ENCODE data around the gene ATP5F1C. TPM values are rescaled to one million over a fixed set of nuclear protein-coding genes. Genes with fewer than 3 reads are reported as not detected.

ATP5F1C gene
- total RNA-seq, 4 donors from 2014 or later = 317 to 429 (median 402) TPM

GRCh38 chr10:7786430-7786829 is 1.5 kb upstream of the ATP5F1C start:
- in situ Hi-C loops (cut with MboI; ENCODE audit: low sequenced_read_pairs in 4 of 4) (no loop called here), intact Hi-C loops (cut with DNase I; ENCODE audit: low total_unique reads) (no loop called here)
- no peaks in the 10 kb centered on the region for H3K36me3 ChIP-seq
- ATAC-seq (no peak), DNase-seq (no peak)
- TF ChIP-seq, protein P1, sequence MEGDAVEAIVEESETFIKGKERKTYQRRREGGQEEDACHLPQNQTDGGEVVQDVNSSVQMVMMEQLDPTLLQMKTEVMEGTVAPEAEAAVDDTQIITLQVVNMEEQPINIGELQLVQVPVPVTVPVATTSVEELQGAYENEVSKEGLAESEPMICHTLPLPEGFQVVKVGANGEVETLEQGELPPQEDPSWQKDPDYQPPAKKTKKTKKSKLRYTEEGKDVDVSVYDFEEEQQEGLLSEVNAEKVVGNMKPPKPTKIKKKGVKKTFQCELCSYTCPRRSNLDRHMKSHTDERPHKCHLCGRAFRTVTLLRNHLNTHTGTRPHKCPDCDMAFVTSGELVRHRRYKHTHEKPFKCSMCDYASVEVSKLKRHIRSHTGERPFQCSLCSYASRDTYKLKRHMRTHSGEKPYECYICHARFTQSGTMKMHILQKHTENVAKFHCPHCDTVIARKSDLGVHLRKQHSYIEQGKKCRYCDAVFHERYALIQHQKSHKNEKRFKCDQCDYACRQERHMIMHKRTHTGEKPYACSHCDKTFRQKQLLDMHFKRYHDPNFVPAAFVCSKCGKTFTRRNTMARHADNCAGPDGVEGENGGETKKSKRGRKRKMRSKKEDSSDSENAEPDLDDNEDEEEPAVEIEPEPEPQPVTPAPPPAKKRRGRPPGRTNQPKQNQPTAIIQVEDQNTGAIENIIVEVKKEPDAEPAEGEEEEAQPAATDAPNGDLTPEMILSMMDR (IDR thresholded peaks at IDR 0.05 in 4 of 5, conservative IDR thresholded peaks at IDR 0.05 in 1 of 5) = no peak
- no peak for TF ChIP-seq POLR2A (IDR thresholded peaks at IDR 0.05)
- peaks cover 37 to 41% of the 10 kb centered on the region in 2 donors for H3K4me1 ChIP-seq
- peak overlapping the region in 3 of 4 donors; percentile 86 to 94 (median 90) for H3K4me3 ChIP-seq
- H3K9me3 ChIP-seq = no peaks in the 10 kb centered on the region
- no peaks in the 10 kb centered on the region for H3K27me3 ChIP-seq
- H3K27ac ChIP-seq = no peak overlapping the region

GRCh38 chr10:7787150-7787856 is 674 bp upstream of the ATP5F1C start:
- TF ChIP-seq POLR2A (IDR thresholded peaks at IDR 0.05) = no peak
- TF ChIP-seq, protein P1 (IDR thresholded peaks at IDR 0.05 in 4 of 5, conservative IDR thresholded peaks at IDR 0.05 in 1 of 5) = no peak
- Histone ChIP-seq H3K4me3 (peak overlapping the region; percentile 86 to 94 (median 92)), H3K4me1 (peaks cover 43 to 45% of the 10 kb centered on the region in 2 donors), H3K27ac (peak overlapping the region; percentile 85 to 97 (median 94)), H3K27me3 (no peaks in the 10 kb centered on the region), H3K9me3 (no peaks in the 10 kb centered on the region), H3K36me3 (no peaks in the 10 kb centered on the region)
- in situ Hi-C loops (cut with MboI; ENCODE audit: low sequenced_read_pairs in 4 of 4) (no loop called here), intact Hi-C loops (cut with DNase I; ENCODE audit: low total_unique reads) (no loop called here)
- DNase-seq (no peak), ATAC-seq (peak; percentile 13 to 26)

GRCh38 chr10:7788639-7789286 is 786 bp downstream of the ATP5F1C start:
- in situ Hi-C loops (cut with MboI; ENCODE audit: low sequenced_read_pairs in 4 of 4) = no loop called here

GRCh38 chr10:7789390-7789789 is 1.4 kb downstream of the ATP5F1C start:
- in situ Hi-C loops (cut with MboI; ENCODE audit: low sequenced_read_pairs in 4 of 4) = no loop called here
- peak overlapping the region; percentile 86 to 94 (median 92) for H3K4me3 ChIP-seq
- H3K9me3 ChIP-seq = no peaks in the 10 kb centered on the region
- ATAC-seq = no peak
- no peaks in the 10 kb centered on the region for H3K27me3 ChIP-seq
- DNase-seq = peak in 1 of 2 donors; percentile 21
- TF ChIP-seq, protein P1 (IDR thresholded peaks at IDR 0.05 in 4 of 5, conservative IDR thresholded peaks at IDR 0.05 in 1 of 5) = no peak
- no peak for TF ChIP-seq POLR2A (IDR thresholded peaks at IDR 0.05)
- no peaks in the 10 kb centered on the region for H3K36me3 ChIP-seq
- intact Hi-C loops (cut with DNase I; ENCODE audit: low total_unique reads) = no loop called here
- peaks cover 62 to 64% of the 10 kb centered on the region in 2 donors for H3K4me1 ChIP-seq
- H3K27ac ChIP-seq = peak overlapping the region; percentile 85 to 97 (median 94)

More at GRCh38 chr10:7788639-7789286, 786 bp downstream of the ATP5F1C start:
- H3K27me3 ChIP-seq = no peaks in the 10 kb centered on the region
- peak overlapping the region; percentile 86 to 94 (median 92) for H3K4me3 ChIP-seq
- no peak for DNase-seq
- peak overlapping the region; percentile 85 to 97 (median 94) for H3K27ac ChIP-seq
- peaks cover 56 to 58% of the 10 kb centered on the region in 2 donors for H3K4me1 ChIP-seq
- H3K36me3 ChIP-seq = no peaks in the 10 kb centered on the region
- TF ChIP-seq, protein P1 (IDR thresholded peaks at IDR 0.05 in 4 of 5, conservative IDR thresholded peaks at IDR 0.05 in 1 of 5) = no peak
- TF ChIP-seq POLR2A (IDR thresholded peaks at IDR 0.05) = no peak
- peak in 1 of 2 donors; percentile 28 for ATAC-seq
- intact Hi-C loops (cut with DNase I; ENCODE audit: low total_unique reads) = loop anchor here (1.0 kb wide), 1 partner anchor 30 kb away; the partner anchor contains the start of gene TAF3
- no peaks in the 10 kb centered on the region for H3K9me3 ChIP-seq
